Measurements from ENCODE around the gene PLD5.

GRCh38 chr1:242522996-242523718 lies 1.3 kb downstream of the PLD5 start:
- TF ChIP-seq POLR2A (IDR thresholded peaks at IDR 0.05) (no peak), CTCF (IDR thresholded peaks at IDR 0.05) (no peak)

All from body of pancreas (tissue), 4 donors.